ENCODE measurements around the gene KRT17. TPM values are rescaled to one million over a fixed set of nuclear protein-coding genes. Genes with fewer than 3 reads are reported as not detected.
A peak's percentile ranks its signal among the peaks of the same experiment; 100 is the strongest.
"Not testable (repeated sequence)": the region's sequence is repeated elsewhere in the genome, so short reads cannot be mapped to it uniquely, and the experiment has no call there.

KRT17 gene
- total and polyA plus RNA-seq, 7 experiments from 2014 or later, result not detected

- no peaks in the 10 kb centered on the region for H3K36me3 Mint-ChIP-seq
- ATAC-seq (no peak), DNase-seq (no peak)
- H3K27me3 Mint-ChIP-seq, result peaks cover 5 to 22% (median 15%) of the 10 kb centered on the region in 5 donors
- Histone ChIP-seq H3K27me3 (ENCODE audit: control insufficient read depth in 2 of 2, insufficient read depth in 2 of 2, low read length in 2 of 2) (no peaks in the 10 kb centered on the region), H3K4me3 (ENCODE audit: low read length) (no peak overlapping the region), H3K4me1 (ENCODE audit: control insufficient read depth in 2 of 2, insufficient read depth in 2 of 2, low read length in 2 of 2) (no peaks in the 10 kb centered on the region), H3K27ac (ENCODE audit: low read depth, low read length) (no peak overlapping the region), H3K9me3 (ENCODE audit: control insufficient read depth in 2 of 3, low read length in 3 of 3) (no peaks in the 10 kb centered on the region), H3K36me3 (ENCODE audit: control insufficient read depth in 2 of 3, insufficient read depth in 3 of 3, low read length in 3 of 3) (no peaks in the 10 kb centered on the region)
- no peak overlapping the region for H3K4me3 Mint-ChIP-seq
- POLR2A ChIA-PET, result no interaction called here
- intact Hi-C loops (cut with micrococcal nuclease), result no loop called here
- CTCF ChIA-PET, result interaction anchor here (0.6 kb wide), 1 partner anchor 77 kb away, joined by 3 read pairs; no protein-coding TSS in a partner anchor
- no peak overlapping the region for H3K27ac Mint-ChIP-seq
- H3K4me1 Mint-ChIP-seq, result peaks cover 0 to 3% (median 0%) of the 10 kb centered on the region in 7 donors
- H3K9me3 Mint-ChIP-seq, result peaks cover 0 to 3% (median 0%) of the 10 kb centered on the region in 11 donors
Measured at GRCh38 chr17:41585301-41586056, 38.9 kb downstream of the KRT17 start.

- H3K4me3 ChIP-seq (ENCODE audit: low read length); H3K4me3 Mint-ChIP-seq; H3K36me3 ChIP-seq (ENCODE audit: control insufficient read depth in 2 of 3, insufficient read depth in 3 of 3, low read length in 3 of 3); POLR2A ChIA-PET; DNase-seq; intact Hi-C loops (cut with micrococcal nuclease); ATAC-seq; H3K27ac Mint-ChIP-seq; CTCF ChIA-PET; H3K9me3 Mint-ChIP-seq; H3K27ac ChIP-seq (ENCODE audit: low read depth, low read length); H3K27me3 ChIP-seq (ENCODE audit: control insufficient read depth in 2 of 2, insufficient read depth in 2 of 2, low read length in 2 of 2); H3K4me1 Mint-ChIP-seq; H3K36me3 Mint-ChIP-seq; H3K4me1 ChIP-seq (ENCODE audit: control insufficient read depth in 2 of 2, insufficient read depth in 2 of 2, low read length in 2 of 2); H3K9me3 ChIP-seq (ENCODE audit: control insufficient read depth in 2 of 3, low read length in 3 of 3): not testable (repeated sequence)
- H3K27me3 Mint-ChIP-seq, result peaks cover 5 to 23% (median 17%) of the 10 kb centered on the region in 5 donors
Measured at GRCh38 chr17:41584331-41584927, 39.9 kb downstream of the KRT17 start.

- Mint-ChIP-seq H3K36me3 (no peaks in the 10 kb centered on the region), H3K4me3 (no peak overlapping the region), H3K4me1 (peaks cover 0 to 3% (median 0%) of the 10 kb centered on the region in 7 donors), H3K27me3 (peaks cover 10 to 29% (median 20%) of the 10 kb centered on the region in 5 donors), H3K9me3 (no peaks in the 10 kb centered on the region), H3K27ac (peak overlapping the region in 1 of 9 donors; percentile 40)
- no peak overlapping the region for H3K27ac ChIP-seq (ENCODE audit: low read depth, low read length)
- DNase-seq, result no peak
- ATAC-seq, result no peak
- ChIA-PET POLR2A (no interaction called here), CTCF (no interaction called here)
- H3K27me3 ChIP-seq (ENCODE audit: control insufficient read depth in 2 of 2, insufficient read depth in 2 of 2, low read length in 2 of 2), result no peaks in the 10 kb centered on the region
- intact Hi-C loops (cut with micrococcal nuclease), result no loop called here
- no peaks in the 10 kb centered on the region for H3K36me3 ChIP-seq (ENCODE audit: control insufficient read depth in 2 of 3, insufficient read depth in 3 of 3, low read length in 3 of 3)
- no peaks in the 10 kb centered on the region for H3K9me3 ChIP-seq (ENCODE audit: control insufficient read depth in 2 of 3, low read length in 3 of 3)
- no peaks in the 10 kb centered on the region for H3K4me1 ChIP-seq (ENCODE audit: control insufficient read depth in 2 of 2, insufficient read depth in 2 of 2, low read length in 2 of 2)
- no peak overlapping the region for H3K4me3 ChIP-seq (ENCODE audit: low read length)
Measured at GRCh38 chr17:41583137-41584127, 40.9 kb downstream of the KRT17 start.

GRCh38 chr17:41582061-41582968, 42.1 kb downstream of the KRT17 start:
- H3K36me3 Mint-ChIP-seq; H3K36me3 ChIP-seq (ENCODE audit: control insufficient read depth in 2 of 3, insufficient read depth in 3 of 3, low read length in 3 of 3); H3K4me1 ChIP-seq (ENCODE audit: control insufficient read depth in 2 of 2, insufficient read depth in 2 of 2, low read length in 2 of 2); H3K9me3 Mint-ChIP-seq; H3K27me3 ChIP-seq (ENCODE audit: control insufficient read depth in 2 of 2, insufficient read depth in 2 of 2, low read length in 2 of 2); H3K27ac Mint-ChIP-seq; H3K4me1 Mint-ChIP-seq; intact Hi-C loops (cut with micrococcal nuclease); ATAC-seq; POLR2A ChIA-PET; H3K9me3 ChIP-seq (ENCODE audit: control insufficient read depth in 2 of 3, low read length in 3 of 3); CTCF ChIA-PET; H3K27ac ChIP-seq (ENCODE audit: low read depth, low read length); DNase-seq; H3K4me3 Mint-ChIP-seq; H3K4me3 ChIP-seq (ENCODE audit: low read length): not testable (repeated sequence)
- H3K27me3 Mint-ChIP-seq, result peaks cover 18 to 35% (median 23%) of the 10 kb centered on the region in 5 donors

GRCh38 chr17:41581366-41582060, 42.9 kb downstream of the KRT17 start:
- CTCF ChIA-PET, result interaction anchor here (0.6 kb wide), 1 partner anchor 1212 kb away, joined by 6 read pairs; no protein-coding TSS in a partner anchor
- peaks cover 0 to 4% of the 10 kb centered on the region in 2 donors for H3K27me3 ChIP-seq (ENCODE audit: control insufficient read depth in 2 of 2, insufficient read depth in 2 of 2, low read length in 2 of 2)
- peaks cover 22 to 41% (median 27%) of the 10 kb centered on the region in 5 donors for H3K27me3 Mint-ChIP-seq

More at GRCh38 chr17:41581366-41582060, 42.9 kb downstream of the KRT17 start:
- intact Hi-C loops (cut with micrococcal nuclease), result no loop called here
- no peak overlapping the region for H3K4me3 Mint-ChIP-seq
- peaks cover 0 to 3% (median 0%) of the 10 kb centered on the region in 7 donors for H3K4me1 Mint-ChIP-seq
- peaks cover 0 to 1% (median 0%) of the 10 kb centered on the region in 11 donors for H3K9me3 Mint-ChIP-seq
- H3K4me1 ChIP-seq (ENCODE audit: control insufficient read depth in 2 of 2, insufficient read depth in 2 of 2, low read length in 2 of 2), result no peaks in the 10 kb centered on the region
- DNase-seq (no peak), ATAC-seq (no peak)
- no peaks in the 10 kb centered on the region for H3K36me3 ChIP-seq (ENCODE audit: control insufficient read depth in 2 of 3, insufficient read depth in 3 of 3, low read length in 3 of 3)
- POLR2A ChIA-PET, result no interaction called here
- no peak overlapping the region for H3K27ac Mint-ChIP-seq
- no peak overlapping the region for H3K27ac ChIP-seq (ENCODE audit: low read depth, low read length)
- no peaks in the 10 kb centered on the region for H3K9me3 ChIP-seq (ENCODE audit: control insufficient read depth in 2 of 3, low read length in 3 of 3)
- H3K36me3 Mint-ChIP-seq, result no peaks in the 10 kb centered on the region
- H3K4me3 ChIP-seq (ENCODE audit: low read length), result no peak overlapping the region
